WTC11 (cell line): ENCODE measurements around the gene OXSR1.

Source experiments
- ATF3 ChIP-seq: sonication (generic); formaldehyde crosslinking; conservative IDR thresholded peaks from 2 replicates; pipeline ENCODE4 v1.8.1; 2022; ENCODE audit warnings: mild to moderate bottlenecking, missing genetic modification reagents
- CTCF ChIP-seq: fragments of 200-600 bp; IDR thresholded peaks from 2 replicates; pipeline ENCODE4 v1.8.0; 2022; ENCODE audit warnings: antibody characterized with exemption
- E2F5 ChIP-seq: sonication (generic); formaldehyde crosslinking; IDR thresholded peaks from 2 replicates; pipeline ENCODE4 v1.8.1; 2022; ENCODE audit warnings: mild to moderate bottlenecking, moderate library complexity, missing genetic modification reagents
- IRF1 ChIP-seq: sonication (generic); formaldehyde crosslinking; IDR thresholded peaks from 2 replicates; pipeline ENCODE4 v1.8.0; 2023; ENCODE audit warnings: missing genetic modification reagents
- JUN ChIP-seq: sonication (generic); formaldehyde crosslinking; IDR thresholded peaks from 2 replicates; pipeline ENCODE4 v1.8.0; 2023; ENCODE audit warnings: mild to moderate bottlenecking, missing genetic modification reagents
- NFE2L1 ChIP-seq: sonication (generic); formaldehyde crosslinking; IDR thresholded peaks from 2 replicates; pipeline ENCODE4 v1.8.1; 2023; ENCODE audit warnings: missing genetic modification reagents
- NR2C2 ChIP-seq: sonication (generic); formaldehyde crosslinking; IDR thresholded peaks from 2 replicates; pipeline ENCODE4 v1.8.0; 2022; ENCODE audit warnings: mild to moderate bottlenecking, missing genetic modification reagents
- STAT6 ChIP-seq: sonication (generic); formaldehyde crosslinking; conservative IDR thresholded peaks from 2 replicates; pipeline ENCODE4 v1.8.1; 2023; ENCODE audit warnings: mild to moderate bottlenecking, low read depth, missing genetic modification reagents, moderate library complexity
- TEAD4 ChIP-seq: sonication (generic); formaldehyde crosslinking; IDR thresholded peaks from 2 replicates; pipeline ENCODE4 v1.8.0; 2022; ENCODE audit warnings: mild to moderate bottlenecking, missing genetic modification reagents
- TP53 ChIP-seq: sonication (generic); formaldehyde crosslinking; IDR thresholded peaks from 2 replicates; pipeline ENCODE4 v1.8.1; 2023; ENCODE audit warnings: mild to moderate bottlenecking, missing genetic modification reagents
- ZNF138 ChIP-seq: sonication (generic); formaldehyde crosslinking; conservative IDR thresholded peaks from 2 replicates; pipeline ENCODE4 v1.8.1; 2022; ENCODE audit warnings: mild to moderate bottlenecking, moderate library complexity, missing genetic modification reagents

GRCh38 chr3:38127611-38128302 is 37.6 kb upstream of the OXSR1 start:
- TF ChIP-seq CTCF (no peak), NFE2L1 (CRISPR knock-in tag) (no peak), JUN (CRISPR knock-in tag) (no peak), TP53 (CRISPR knock-in tag) (no peak), ATF3 (no peak), IRF1 (CRISPR knock-in tag) (no peak), E2F5 (CRISPR knock-in tag) (no peak), TEAD4 (no peak), STAT6 (CRISPR knock-in tag) (no peak), NR2C2 (CRISPR knock-in tag) (no peak), ZNF138 (CRISPR knock-in tag) (no peak)
